HG03108 (cell line): ENCODE measurements around the gene INPP4B.

ENCODE experiments used
- ATAC-seq: cut with Tn5 transposase; IDR thresholded peaks from one replicate; pipeline ENCODE4 v1.9.1; 2021; ENCODE audit warnings: moderate library complexity; ENCODE audit not compliant: unreplicated experiment

The INPP4B gene

GRCh38 chr4:142191901-142192300 lies 654.2 kb downstream of the INPP4B start:
- no peak for ATAC-seq

GRCh38 chr4:142181021-142181420 lies 665.1 kb downstream of the INPP4B start:
- ATAC-seq = no peak

- no peak for ATAC-seq
Observed at GRCh38 chr4:142169216-142169615, 676.9 kb downstream of the INPP4B start.

- ATAC-seq = no peak
Observed at GRCh38 chr4:142168181-142168580, 677.9 kb downstream of the INPP4B start.

- ATAC-seq = no peak
Observed at GRCh38 chr4:142164767-142165500, 681.2 kb downstream of the INPP4B start.

- no peak for ATAC-seq
Observed at GRCh38 chr4:142161086-142161485, 685.0 kb downstream of the INPP4B start.

GRCh38 chr4:142160509-142160908 lies 685.6 kb downstream of the INPP4B start:
- ATAC-seq = no peak

- no peak for ATAC-seq
Observed at GRCh38 chr4:142158980-142159379, 687.1 kb downstream of the INPP4B start.

- no peak for ATAC-seq
Observed at GRCh38 chr4:142156256-142156655, 689.8 kb downstream of the INPP4B start.

- ATAC-seq = no peak
Observed at GRCh38 chr4:142155347-142155746, 690.8 kb downstream of the INPP4B start.

GRCh38 chr4:142150483-142150882 lies 695.6 kb downstream of the INPP4B start:
- no peak for ATAC-seq

- ATAC-seq = no peak
Observed at GRCh38 chr4:142144813-142145212, 701.3 kb downstream of the INPP4B start.

- ATAC-seq = no peak
Observed at GRCh38 chr4:142142366-142143054, 703.6 kb downstream of the INPP4B start.

- ATAC-seq = no peak
Observed at GRCh38 chr4:142141224-142141623, 704.9 kb downstream of the INPP4B start.

- no peak for ATAC-seq
Observed at GRCh38 chr4:142130666-142131065, 715.4 kb downstream of the INPP4B start.

- no peak for ATAC-seq
Observed at GRCh38 chr4:142129931-142130330, 716.2 kb downstream of the INPP4B start.

- no peak for ATAC-seq
Observed at GRCh38 chr4:142129473-142129872, 716.6 kb downstream of the INPP4B start.

- no peak for ATAC-seq
Observed at GRCh38 chr4:142128529-142128928, 717.6 kb downstream of the INPP4B start.

GRCh38 chr4:142126890-142127497 lies 719.1 kb downstream of the INPP4B start:
- no peak for ATAC-seq

GRCh38 chr4:142124874-142125273 lies 721.2 kb downstream of the INPP4B start:
- no peak for ATAC-seq

- ATAC-seq = no peak
Observed at GRCh38 chr4:142121448-142122350, 724.4 kb downstream of the INPP4B start.
